Left ventricle myocardium inferior (tissue), 1 donor: ENCODE measurements around the gene RBMS1. TPM values are rescaled to one million over a fixed set of nuclear protein-coding genes. Genes with fewer than 3 reads are reported as not detected.

Source experiments
- DNase-seq: peaks from one replicate; pipeline ENCODE4 v3.0.0-alpha.2; 2020
- H3K27ac ChIP-seq: fragments of 200-600 bp; replicated peaks from 2 replicates; pipeline ENCODE4 v1.8.0; 2021
- H3K27me3 ChIP-seq: fragments of 200-600 bp; 2 replicates; pipeline ENCODE4 v1.8.0; 2021; ENCODE audit warnings: low read depth
- H3K36me3 ChIP-seq: fragments of 200-600 bp; 2 replicates; pipeline ENCODE4 v1.8.0; 2021
- H3K4me1 ChIP-seq: fragments of 200-600 bp; 2 replicates; pipeline ENCODE4 v1.8.0; 2021
- H3K4me3 ChIP-seq: fragments of 200-600 bp; 2 replicates; pipeline ENCODE4 v1.8.0; 2021; ENCODE audit warnings: mild to moderate bottlenecking, moderate library complexity
- H3K9me3 ChIP-seq: fragments of 200-600 bp; replicated peaks from 2 replicates; pipeline ENCODE4 v1.8.0; 2021
- CTCF ChIP-seq: fragments of 200-600 bp; IDR thresholded peaks from 2 replicates; pipeline ENCODE4 v1.8.0; 2021; ENCODE audit warnings: antibody characterized with exemption, mild to moderate bottlenecking, borderline replicate concordance
- intact Hi-C: fragments of 100-400 bp; cut with micrococcal nuclease; formaldehyde crosslinking; loops from one replicate; pipeline ENCODE4 v1.11.0; 2022
- total RNA-seq: library from RNA; stranded (reverse); fragmentation: NEBNext Ultra II Directional; extraction: Animal tissue kit (Norgen Biotek cat#: 25700); gene quantifications from one replicate; pipeline ENCODE4 v1.2.1, GENCODE V29; 2021
- donor health status: DM: no; HTN: yes; CAD: no; lungs with severe emphysema.

RBMS1 gene
- total RNA-seq, 1 donor from 2014 or later, result 56.2 TPM

- DNase-seq, result no peak
- Histone ChIP-seq H3K27me3 (no peaks in the 10 kb centered on the region), H3K36me3 (no peaks in the 10 kb centered on the region), H3K4me1 (peaks cover 55% of the 10 kb centered on the region), H3K4me3 (no peak overlapping the region), H3K27ac (peak overlapping the region; percentile 86), H3K9me3 (no peaks in the 10 kb centered on the region)
- intact Hi-C loops, result no loop called here
- no peak for TF ChIP-seq CTCF
Measured at GRCh38 chr2:160222546-160223283, 270.9 kb downstream of the RBMS1 start.
